CD14-positive monocyte (primary cell): ENCODE measurements around the gene PKDCC. TPM values are rescaled to one million over a fixed set of nuclear protein-coding genes. Genes with fewer than 3 reads are reported as not detected.

ENCODE experiments used
- DNase-seq, 3 donors: peaks; one replicate each; pipeline ENCODE4 v3.0.0-alpha.2; 2011 to 2022
- H2AFZ ChIP-seq: 2 replicates; pipeline ENCODE4 v1.6.0; 2012; ENCODE audit warnings: mild to moderate bottlenecking, low read depth, low read length, inconsistent platforms; ENCODE audit not compliant: insufficient read depth, poor library complexity, severe bottlenecking
- H3K27ac ChIP-seq, 2 donors: 1 replicate in 1 of 2; 2 replicates in 1 of 2; pipeline ENCODE4 v1.5.1; 2012 to 2013; ENCODE audit warnings: low read length in 2 of 2, control low read depth in 1 of 2, inconsistent platforms in 1 of 2, low read depth in 1 of 2, mild to moderate bottlenecking in 1 of 2
- H3K27me3 ChIP-seq, 2 donors: one replicate each; pipeline versions ENCODE4 v1.6.0 to v1.6.1; 2011 to 2013; ENCODE audit warnings: low read length in 2 of 2; ENCODE audit not compliant: control insufficient read depth in 2 of 2, insufficient read depth in 2 of 2
- H3K36me3 ChIP-seq, 2 donors: replicated peaks in 1 of 2; 1 replicate in 1 of 2; 2 replicates in 1 of 2; pipeline versions ENCODE4 v1.5.1 to v1.6.1; 2012 to 2013; ENCODE audit warnings: low read length in 2 of 2, control low read depth in 1 of 2, inconsistent platforms in 1 of 2, mild to moderate bottlenecking in 1 of 2; ENCODE audit not compliant: insufficient read depth in 2 of 2, control insufficient read depth in 1 of 2
- H3K4me1 ChIP-seq, 2 donors: 1 replicate in 1 of 2; 2 replicates in 1 of 2; pipeline versions ENCODE4 v1.5.1 to v1.6.1; 2012 to 2013; ENCODE audit warnings: low read length in 2 of 2, control low read depth in 1 of 2, inconsistent platforms in 1 of 2, mild to moderate bottlenecking in 1 of 2, moderate library complexity in 1 of 2; ENCODE audit not compliant: insufficient read depth in 2 of 2, control insufficient read depth in 1 of 2
- H3K4me2 ChIP-seq: replicated peaks from 2 replicates; pipeline ENCODE3; 2012; ENCODE audit warnings: low read length, moderate library complexity, mild to moderate bottlenecking; ENCODE audit not compliant: poor library complexity, severe bottlenecking; ENCODE audit errors: extremely low read depth
- H3K4me3 ChIP-seq, 3 experiments: fragments of 200-600 bp in 1 of 3; sonication (generic) in 1 of 3; replicated peaks in 1 of 3; 1 replicate in 2 of 3; 2 replicates in 1 of 3; pipeline ENCODE4 v1.5.1; 2011 to 2013; ENCODE audit warnings: low read length in 3 of 3, mild to moderate bottlenecking in 3 of 3, control low read depth in 2 of 3, low read depth in 2 of 3, inconsistent platforms in 1 of 3, moderate library complexity in 1 of 3
- H3K79me2 ChIP-seq: 2 replicates; pipeline ENCODE4 v1.6.0; 2012; ENCODE audit warnings: mild to moderate bottlenecking, control low read depth, inconsistent platforms, low read length, moderate library complexity; ENCODE audit not compliant: insufficient read depth
- H3K9ac ChIP-seq: 2 replicates; pipeline ENCODE4 v1.6.0; 2017; ENCODE audit warnings: low read length, mild to moderate bottlenecking; ENCODE audit not compliant: insufficient read depth, poor library complexity, severe bottlenecking
- H3K9me3 ChIP-seq, 2 donors: replicated peaks in 1 of 2; 1 replicate in 1 of 2; 2 replicates in 1 of 2; pipeline versions ENCODE4 v1.5.1 to v1.6.1; 2012 to 2013; ENCODE audit warnings: low read length in 2 of 2, control low read depth in 1 of 2; ENCODE audit not compliant: control insufficient read depth in 1 of 2, insufficient read depth in 1 of 2
- H4K20me1 ChIP-seq: 2 replicates; pipeline ENCODE4 v1.6.0; 2012; ENCODE audit warnings: mild to moderate bottlenecking, low read length, control low read depth, moderate library complexity; ENCODE audit not compliant: insufficient read depth
- H3K27ac Mint-ChIP-seq, 7 donors: one replicate each; pipeline ENCODE4 v1.8.0; 2020; ENCODE audit warnings: mild to moderate bottlenecking in 7 of 7, mixed read lengths in 7 of 7, moderate library complexity in 6 of 7, inconsistent platforms in 2 of 7
- H3K27me3 Mint-ChIP-seq, 3 donors: one replicate each; pipeline ENCODE4 v1.8.0; 2021 to 2022; ENCODE audit warnings: low read depth in 3 of 3, mild to moderate bottlenecking in 3 of 3, mixed read lengths in 3 of 3, moderate library complexity in 3 of 3, inconsistent platforms in 1 of 3
- H3K36me3 Mint-ChIP-seq, 2 donors: one replicate each; pipeline ENCODE4 v1.8.0; 2020; ENCODE audit warnings: mixed read lengths in 2 of 2, inconsistent platforms in 1 of 2, mild to moderate bottlenecking in 1 of 2
- H3K4me1 Mint-ChIP-seq: one replicate; pipeline ENCODE4 v1.8.0; 2020; ENCODE audit warnings: mild to moderate bottlenecking, mixed read lengths
- H3K4me3 Mint-ChIP-seq, 2 donors: one replicate each; pipeline ENCODE4 v1.8.0; 2020; ENCODE audit warnings: mild to moderate bottlenecking in 2 of 2, mixed read lengths in 2 of 2, moderate library complexity in 1 of 2
- H3K9me3 Mint-ChIP-seq, 7 donors: one replicate each; pipeline ENCODE4 v1.8.0; 2020 to 2022; ENCODE audit warnings: mixed read lengths in 7 of 7, mild to moderate bottlenecking in 6 of 7, moderate library complexity in 6 of 7, inconsistent platforms in 2 of 7
- WGBS: methylation state at CpG from one replicate; pipeline ENCODE4 v1.1.5; 2013; ENCODE audit warnings: missing lambda C conversion rate; ENCODE audit not compliant: insufficient coverage; 5-methylcytosine and 5-hydroxymethylcytosine counted together
- intact Hi-C, 2 donors: fragments of 100-400 bp; cut with micrococcal nuclease; formaldehyde crosslinking; loops; one replicate each; pipeline versions ENCODE4 v1.15.0 to v1.15.1; 2023
- polyA plus RNA-seq, 3 donors: library from polyadenylated mRNA; depleted of rRNA in 1 of 3; unstranded in 2 of 3; stranded (reverse) in 1 of 3; fragments of 300-500 nt in 2 of 3; fragments of >200 nt in 1 of 3; fragmentation: Illumina TruSeq in 2 of 3; gene quantifications; 1 replicate in 2 of 3; 2 replicates in 1 of 3; pipeline ENCODE4 v1.2.3, GENCODE V29; 2012 to 2021
- TF ChIP-seq, protein P1 (sequence below): fragments of 200-600 bp; IDR thresholded peaks from one replicate; pipeline ENCODE4 v1.8.0; 2022; ENCODE audit warnings: antibody characterized with exemption, mild to moderate bottlenecking

PKDCC gene
- polyA plus RNA-seq, 3 donors: not detected

DNA sequence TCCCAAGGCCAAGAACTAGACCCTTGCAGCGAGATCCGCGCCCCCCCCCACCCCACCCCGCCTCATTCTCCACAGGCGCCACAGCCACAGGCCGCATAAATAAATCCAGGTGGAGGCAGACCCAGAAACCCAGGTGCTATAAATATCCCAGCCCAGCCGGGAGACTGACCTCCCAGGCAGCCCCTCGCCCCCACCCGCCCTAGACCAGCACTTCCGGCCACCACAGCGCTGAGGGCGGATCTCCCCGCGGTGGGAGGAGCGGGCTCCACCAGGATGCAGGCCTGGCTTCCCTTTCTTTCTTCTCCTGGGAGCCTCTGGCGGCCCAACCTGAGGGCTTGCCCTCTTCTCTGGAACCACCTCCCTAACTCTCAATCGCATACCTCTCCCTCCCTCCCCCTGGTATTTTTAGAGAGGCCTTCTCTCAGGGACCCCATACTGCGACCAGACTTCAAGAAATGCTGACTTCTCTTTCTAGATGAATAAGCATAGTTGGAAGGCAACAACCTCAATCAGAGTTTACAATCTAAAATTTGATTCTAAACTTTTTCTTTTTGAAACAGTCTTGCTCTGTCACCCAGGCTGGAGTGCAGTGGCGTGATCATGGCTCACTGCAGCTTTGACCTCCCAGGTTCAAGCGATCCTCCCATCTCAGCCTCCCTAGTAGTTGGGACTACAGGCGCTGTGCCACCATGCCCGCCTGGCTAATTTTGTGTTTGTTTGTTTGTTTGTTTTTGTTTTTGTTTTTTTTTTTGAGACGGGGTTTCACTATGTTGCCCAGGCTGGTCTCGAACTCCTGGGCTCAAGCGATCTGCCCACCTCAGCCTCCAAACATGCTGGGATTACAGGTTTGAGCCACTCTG, 55.0 kb downstream of the PKDCC start:
- TF ChIP-seq, protein P1, sequence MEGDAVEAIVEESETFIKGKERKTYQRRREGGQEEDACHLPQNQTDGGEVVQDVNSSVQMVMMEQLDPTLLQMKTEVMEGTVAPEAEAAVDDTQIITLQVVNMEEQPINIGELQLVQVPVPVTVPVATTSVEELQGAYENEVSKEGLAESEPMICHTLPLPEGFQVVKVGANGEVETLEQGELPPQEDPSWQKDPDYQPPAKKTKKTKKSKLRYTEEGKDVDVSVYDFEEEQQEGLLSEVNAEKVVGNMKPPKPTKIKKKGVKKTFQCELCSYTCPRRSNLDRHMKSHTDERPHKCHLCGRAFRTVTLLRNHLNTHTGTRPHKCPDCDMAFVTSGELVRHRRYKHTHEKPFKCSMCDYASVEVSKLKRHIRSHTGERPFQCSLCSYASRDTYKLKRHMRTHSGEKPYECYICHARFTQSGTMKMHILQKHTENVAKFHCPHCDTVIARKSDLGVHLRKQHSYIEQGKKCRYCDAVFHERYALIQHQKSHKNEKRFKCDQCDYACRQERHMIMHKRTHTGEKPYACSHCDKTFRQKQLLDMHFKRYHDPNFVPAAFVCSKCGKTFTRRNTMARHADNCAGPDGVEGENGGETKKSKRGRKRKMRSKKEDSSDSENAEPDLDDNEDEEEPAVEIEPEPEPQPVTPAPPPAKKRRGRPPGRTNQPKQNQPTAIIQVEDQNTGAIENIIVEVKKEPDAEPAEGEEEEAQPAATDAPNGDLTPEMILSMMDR: no peak
- H2AFZ ChIP-seq: peak overlapping the region; percentile 36
- peak in 2 of 3 donors; percentile 35 to 40 for DNase-seq
- intact Hi-C loops: no loop called here
- Mint-ChIP-seq H3K27ac (peak overlapping the region in 6 of 7 donors; percentile 82 to 96 (median 93)), H3K9me3 (peaks cover 4 to 8% (median 6%) of the 10 kb centered on the region in 7 donors), H3K4me3 (peak overlapping the region; percentile 77 to 84), H3K27me3 (peaks cover 0 to 5% (median 0%) of the 10 kb centered on the region in 3 donors), H3K36me3 (peaks cover 5 to 14% of the 10 kb centered on the region in 2 donors), H3K4me1 (peaks cover 41% of the 10 kb centered on the region)
- H3K27me3 ChIP-seq: peaks cover 0 to 2% of the 10 kb centered on the region in 2 donors
- H4K20me1 ChIP-seq: no peaks in the 10 kb centered on the region
- H3K9me3 ChIP-seq: peaks cover 0 to 7% of the 10 kb centered on the region in 2 donors
- H3K4me1 ChIP-seq: peaks cover 97 to 100% of the 10 kb centered on the region in 2 donors
- peak overlapping the region; percentile 75 for H3K4me2 ChIP-seq
- WGBS: 10% methylated on average over 10 of the region's 25 CpGs
- no peaks in the 10 kb centered on the region for H3K36me3 ChIP-seq
- H3K9ac ChIP-seq: peak overlapping the region; percentile 59
- no peaks in the 10 kb centered on the region for H3K79me2 ChIP-seq
- H3K4me3 ChIP-seq: peak overlapping the region in 1 of 3 experiments; percentile 67
- peak overlapping the region; percentile 51 to 82 for H3K27ac ChIP-seq

DNA sequence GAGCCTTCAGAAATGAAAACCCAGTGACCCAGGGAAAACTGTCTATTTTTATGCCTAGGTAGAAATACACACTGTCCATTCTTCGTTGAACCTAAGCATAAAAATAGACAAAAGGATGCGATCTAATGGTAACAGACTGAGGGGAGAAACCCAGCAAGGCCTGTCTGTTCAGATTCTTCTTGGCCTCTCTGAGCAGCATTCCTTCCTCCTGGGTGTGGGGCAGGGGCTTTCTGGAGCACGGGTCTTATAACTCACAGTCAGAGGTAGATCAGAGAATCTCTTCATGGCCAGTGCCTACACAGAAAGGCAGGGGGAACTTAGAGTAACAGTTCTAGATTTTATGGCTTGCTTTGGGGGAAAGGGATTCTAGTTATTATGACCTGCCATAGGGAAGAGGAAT, 56.0 kb downstream of the PKDCC start:
- Histone ChIP-seq H3K4me2 (no peak overlapping the region), H3K36me3 (no peaks in the 10 kb centered on the region), H3K4me1 (peaks cover 92 to 96% of the 10 kb centered on the region in 2 donors), H3K79me2 (no peaks in the 10 kb centered on the region), H2AFZ (no peak overlapping the region), H3K27me3 (peaks cover 0 to 2% of the 10 kb centered on the region in 2 donors), H3K9ac (no peak overlapping the region), H3K27ac (no peak overlapping the region), H4K20me1 (no peaks in the 10 kb centered on the region), H3K4me3 (no peak overlapping the region), H3K9me3 (peaks cover 0 to 7% of the 10 kb centered on the region in 2 donors)
- DNase-seq: no peak
- Mint-ChIP-seq H3K4me1 (peaks cover 31% of the 10 kb centered on the region), H3K36me3 (peaks cover 5 to 14% of the 10 kb centered on the region in 2 donors), H3K4me3 (peak overlapping the region in 1 of 2 donors; percentile 44), H3K27me3 (peaks cover 0 to 3% (median 0%) of the 10 kb centered on the region in 3 donors), H3K9me3 (peaks cover 4 to 8% (median 6%) of the 10 kb centered on the region in 7 donors), H3K27ac (peak overlapping the region in 1 of 7 donors; percentile 40)
- intact Hi-C loops: no loop called here
- WGBS: 100% methylated on average over 2 of the region's 3 CpGs
- TF ChIP-seq, protein P1: no peak
